ENCODE results near the gene MANEAL. TPM values are rescaled to one million over a fixed set of nuclear protein-coding genes. Genes with fewer than 3 reads are reported as not detected.

MANEAL gene
- total and polyA plus RNA-seq, 2 of the 4 experiments (the other 2 are of a cell fraction) = 0.54 to 0.55 TPM

- ChIA-PET POLR2A (ENCODE audit: unreplicated experiment) (no interaction called here), CTCF (interaction anchor here (0.6 kb wide), 1 partner anchor 436 kb away, joined by 4 read pairs; no protein-coding TSS in a partner anchor)
- no peak for ATAC-seq (ENCODE audit: low read depth)
- Histone ChIP-seq H4K91ac (ENCODE audit: insufficient read depth, low read depth, low read length) (no peak overlapping the region), H3K23ac (ENCODE audit: low read depth, low read length) (no peak overlapping the region), H3K9me1 (ENCODE audit: insufficient read depth, low read length) (no peaks in the 10 kb centered on the region), H3K4me1 (ENCODE audit: control insufficient read depth, insufficient read depth, low read length) (no peaks in the 10 kb centered on the region), H3K14ac (replicated peaks; ENCODE audit: low read depth, low read length) (no peak overlapping the region), H2AFZ (replicated peaks; ENCODE audit: low read length, poor library complexity) (no peak overlapping the region), H4K20me1 (ENCODE audit: insufficient read depth, low read length) (no peaks in the 10 kb centered on the region), H3K9me3 (ENCODE audit: control insufficient read depth, insufficient read depth, low read length) (no peaks in the 10 kb centered on the region), H2BK120ac (ENCODE audit: low read depth, low read length) (no peak overlapping the region), H3K36me3 (ENCODE audit: control insufficient read depth, insufficient read depth, low read length) (no peaks in the 10 kb centered on the region), H2BK15ac (ENCODE audit: low read depth, low read length) (no peak overlapping the region), H3K27ac (ENCODE audit: insufficient read depth, low read length) (no peak overlapping the region), H2BK5ac (ENCODE audit: low read depth, low read length, poor library complexity, severe bottlenecking) (no peak overlapping the region), H3K79me1 (ENCODE audit: low read depth in 1 of 2, low read length in 2 of 2) (no peaks in the 10 kb centered on the region), H3K4ac (ENCODE audit: low read depth, low read length) (no peak overlapping the region), H4K5ac (ENCODE audit: low read depth, low read length) (no peak overlapping the region), H3K18ac (ENCODE audit: low read depth, low read length) (no peak overlapping the region), H2AK9ac (replicated peaks; ENCODE audit: low read depth, low read length, poor library complexity) (no peak overlapping the region), H3K4me2 (ENCODE audit: low read depth, low read length) (no peak overlapping the region), H2BK20ac (ENCODE audit: low read depth, low read length) (no peak overlapping the region), H3K9ac (ENCODE audit: low read depth, low read length) (no peak overlapping the region), H3K4me3 (ENCODE audit: insufficient read depth, low read depth, low read length) (no peak overlapping the region), H2AK5ac (ENCODE audit: low read depth, low read length) (no peak overlapping the region), H3K56ac (ENCODE audit: extremely low read depth, insufficient read depth, low read length) (no peak overlapping the region), H4K8ac (ENCODE audit: low read depth in 2 of 2, low read length in 2 of 2) (no peak overlapping the region), H3K27me3 (ENCODE audit: control insufficient read depth, insufficient read depth, low read length) (peaks cover 30% of the 10 kb centered on the region)
- no peak for TF ChIP-seq USF2 (IDR thresholded peaks at IDR 0.05; ENCODE audit: low read depth, low read length)
- TF ChIP-seq MAFK (IDR thresholded peaks at IDR 0.05; ENCODE audit: low read depth, low read length) = no peak
- no peak for TF ChIP-seq RAD21 (IDR thresholded peaks at IDR 0.05; ENCODE audit: low read length)
- TF ChIP-seq MAZ (IDR thresholded peaks at IDR 0.05; ENCODE audit: borderline replicate concordance, low read depth, low read length) = no peak
- TF ChIP-seq BHLHE40 (IDR thresholded peaks at IDR 0.05; ENCODE audit: low read depth, low read length) = no peak
- TF ChIP-seq CTCF (conservative IDR thresholded peaks at IDR 0.05; ENCODE audit: low read depth, low read length) = no peak
- TF ChIP-seq RFX5 (IDR thresholded peaks at IDR 0.05; ENCODE audit: low read depth, low read length) = no peak
- TF ChIP-seq MXI1 (IDR thresholded peaks at IDR 0.05; ENCODE audit: borderline replicate concordance, low read depth, low read length) = no peak
- TF ChIP-seq FOS (IDR thresholded peaks at IDR 0.05; ENCODE audit: low read depth, low read length) = no peak
- TF ChIP-seq CEBPB (IDR thresholded peaks at IDR 0.05; ENCODE audit: low read depth, low read length) = no peak
- TF ChIP-seq ELK1 (IDR thresholded peaks at IDR 0.05; ENCODE audit: borderline replicate concordance, low read depth, low read length) = no peak
- no peak for TF ChIP-seq CHD1 (IDR thresholded peaks at IDR 0.05; ENCODE audit: low read depth, low read length)
- no peak for TF ChIP-seq POLR2A (IDR thresholded peaks at IDR 0.05; ENCODE audit: low read depth, low read length)
- no peak for TF ChIP-seq SMC3 (IDR thresholded peaks at IDR 0.05; ENCODE audit: low read depth, low read length)
- TF ChIP-seq NFE2L2 (IDR thresholded peaks at IDR 0.05; ENCODE audit: low read depth, low read length) = no peak
- TF ChIP-seq RCOR1 (IDR thresholded peaks at IDR 0.05; ENCODE audit: insufficient replicate concordance, low read length) = no peak
- DNase-seq = no peak
- in situ Hi-C loops (cut with MboI; ENCODE audit: low sequenced_read_pairs) (no loop called here), intact Hi-C loops (cut with micrococcal nuclease) (no loop called here), dilution Hi-C loops (cut with HindIII; ENCODE audit: low sequenced_read_pairs, unreplicated experiment) (no loop called here)
- BruUV-seq (replicated peaks) = no TSS peak
- WGBS, 2 experiments (ENCODE audit: extremely low coverage in 2 of 2, insufficient read length in 1 of 2) = no CpG with 5 or more reads among the region's 2 CpGs
These were observed 34.2 kb upstream of the MANEAL start for GRCh38 chr1:37759451-37759850.
